Measurements from ENCODE around the gene WDR17.
"Not testable (repeated sequence)": the region's sequence is repeated elsewhere in the genome, so short reads cannot be mapped to it uniquely, and the experiment has no call there.

Gene WDR17

DNA sequence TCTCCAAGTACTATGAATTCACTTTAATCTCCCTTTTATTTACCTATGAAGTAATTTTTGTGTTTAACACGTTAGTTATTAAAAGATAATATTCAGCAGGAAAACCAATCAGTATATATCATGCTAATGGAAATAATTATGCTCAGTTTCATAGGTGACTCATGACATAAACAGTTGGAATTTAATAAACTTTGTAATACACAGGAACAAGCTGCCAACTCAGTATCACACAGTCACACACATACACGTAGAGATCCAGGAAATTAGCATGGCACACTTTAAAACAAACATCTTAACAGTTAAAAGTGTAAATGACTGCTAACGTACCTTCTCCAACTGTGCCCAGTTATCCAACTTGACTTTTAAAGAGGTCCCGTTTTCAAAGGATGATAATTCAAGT, 127.5 kb downstream of the WDR17 start:
- DNase-seq (ENCODE audit: low read depth): peak; percentile 8

DNA sequence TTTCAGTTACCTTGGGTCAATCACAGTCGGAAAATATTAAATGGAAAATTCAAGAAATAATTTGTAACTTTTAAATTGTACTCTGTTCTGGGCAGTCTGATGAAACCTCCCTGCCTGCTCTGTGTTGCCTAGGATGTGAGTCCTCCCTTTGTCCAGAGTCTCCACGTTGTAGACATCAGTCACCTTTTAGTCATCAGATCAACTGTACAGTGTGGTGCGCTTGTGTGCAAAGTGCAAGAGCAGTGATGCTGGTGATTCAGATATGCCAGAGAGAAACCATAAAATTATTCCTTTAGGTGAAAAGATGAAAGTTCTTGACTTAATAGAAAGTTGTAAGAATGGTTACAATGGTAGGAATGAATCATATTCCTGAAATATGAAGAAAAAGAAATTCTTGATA, 128.3 kb downstream of the WDR17 start:
- peak; percentile 62 for DNase-seq (ENCODE audit: low read depth)

DNA sequence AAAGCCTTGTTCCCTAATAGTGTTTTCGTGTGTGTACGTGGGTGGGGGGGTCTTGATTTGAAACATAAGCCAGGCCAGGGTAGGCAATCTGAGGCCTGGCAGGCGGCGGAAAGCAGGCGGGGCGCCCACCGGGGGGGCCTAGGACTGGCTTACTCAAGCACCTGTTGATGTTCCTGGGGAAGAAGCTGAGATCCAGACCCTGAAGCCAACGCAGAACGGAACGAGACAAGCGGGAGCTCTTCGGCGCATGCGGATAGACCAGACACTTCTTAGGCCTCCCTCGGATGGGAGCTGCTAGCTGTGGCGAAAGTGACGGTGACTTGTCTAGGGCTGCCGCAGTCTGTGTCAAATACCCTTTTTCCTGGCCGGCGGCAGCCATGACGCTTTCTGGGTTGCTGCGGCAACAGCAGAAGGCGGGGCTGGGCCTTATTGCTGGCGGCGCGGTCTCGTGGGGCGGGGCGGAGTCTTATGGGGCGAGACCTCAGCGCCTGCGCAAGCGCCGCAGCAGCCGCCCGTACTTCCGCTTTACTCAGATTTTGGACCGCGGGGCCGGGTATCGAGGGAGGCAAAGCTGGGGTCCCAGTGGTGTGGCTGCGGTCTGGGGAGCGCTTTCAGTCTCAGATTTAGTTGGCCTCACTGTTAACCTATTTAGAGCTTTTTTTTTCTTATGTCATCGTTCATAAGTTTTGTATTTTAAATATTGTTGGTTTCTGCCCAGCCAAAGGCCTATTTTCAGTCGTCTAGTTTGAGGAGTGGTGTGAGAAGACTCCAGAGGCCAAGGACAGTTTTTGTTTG, 129.7 kb downstream of the WDR17 start, which contains the start of gene SPATA4:
TSS of gene SPATA4 (minus strand) at position 402 of the 795 bp plus-strand sequence. CDS start at position 379, 23 bp downstream.
- DNase-seq (ENCODE audit: low read depth): peak; percentile 72

DNA sequence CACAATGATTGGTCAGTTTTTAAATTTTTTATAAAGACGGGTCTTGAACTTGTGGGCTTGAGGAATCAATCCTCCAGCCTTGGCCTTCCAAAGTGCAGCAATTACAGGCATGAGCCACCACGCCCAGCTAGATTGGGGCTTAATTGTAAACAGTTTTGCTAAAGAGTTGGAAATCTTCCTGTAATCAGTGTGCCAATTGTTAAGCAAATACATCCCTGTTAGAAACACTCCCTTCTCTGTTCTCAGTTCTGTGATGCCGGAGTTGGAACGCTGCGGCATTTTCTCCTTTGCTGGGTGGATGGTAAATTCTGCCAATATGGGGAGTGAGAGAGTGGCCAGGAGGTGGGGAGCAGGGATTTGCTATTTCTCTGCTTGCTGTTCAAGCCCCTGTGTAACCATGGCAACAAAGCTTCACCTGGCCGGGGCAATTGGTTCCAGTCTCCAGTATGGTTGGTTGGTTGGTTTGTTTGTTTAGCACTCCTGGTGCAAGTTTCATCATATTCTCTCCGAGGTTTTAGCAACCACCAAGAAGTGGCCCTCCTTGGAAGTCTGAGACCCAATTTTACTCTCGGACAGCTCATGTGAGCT, 132.8 kb downstream of the WDR17 start:
- DNase-seq (ENCODE audit: low read depth): no peak

GRCh38 chr4:176205299-176205698, 139.7 kb downstream of the WDR17 start:
- no peak for DNase-seq (ENCODE audit: low read depth)

GRCh38 chr4:176207839-176208238, 142.2 kb downstream of the WDR17 start:
- no peak for DNase-seq (ENCODE audit: low read depth)

GRCh38 chr4:176209535-176209934, 143.9 kb downstream of the WDR17 start:
- DNase-seq (ENCODE audit: low read depth): no peak

DNA sequence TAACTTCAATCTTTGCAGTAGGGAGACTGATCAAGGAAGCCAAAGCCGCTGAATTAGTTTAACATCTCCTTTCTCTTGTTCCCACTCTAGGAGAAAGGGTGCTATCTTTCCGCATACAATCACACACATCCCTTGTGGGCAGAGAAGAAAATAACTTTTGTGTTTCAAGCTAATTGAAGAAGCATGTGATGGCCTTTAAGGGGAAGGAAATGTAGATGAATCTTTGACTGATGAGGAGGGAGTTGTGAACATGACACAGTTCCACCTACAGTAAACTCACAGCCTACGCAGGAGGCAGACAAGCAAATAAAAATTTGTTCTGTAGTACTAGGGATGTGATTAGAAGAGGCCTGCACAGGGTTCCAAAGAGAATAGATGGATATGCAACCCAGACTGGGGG, 144.5 kb downstream of the WDR17 start:
- no peak for DNase-seq (ENCODE audit: low read depth)

GRCh38 chr4:176210579-176211296, 145.1 kb downstream of the WDR17 start:
- DNase-seq (ENCODE audit: low read depth): no peak

DNA sequence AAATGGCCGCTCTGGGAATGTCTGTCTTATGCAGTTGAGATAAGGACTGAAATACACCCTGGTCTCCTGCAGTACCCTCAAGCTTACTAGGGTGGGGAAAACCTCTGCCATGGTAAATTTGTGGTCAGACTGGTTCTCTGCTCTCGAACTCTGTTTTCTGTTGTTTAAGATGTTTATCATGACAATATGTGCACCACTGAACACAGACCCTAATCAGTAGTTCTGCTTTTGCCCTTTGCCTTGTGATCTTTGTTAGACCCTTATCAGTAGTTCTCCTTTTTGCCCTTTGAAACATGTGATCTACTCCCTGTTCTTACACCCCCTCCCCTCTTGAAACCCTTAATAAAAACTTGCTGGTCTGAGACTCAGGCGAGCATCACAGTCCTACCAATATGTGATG, 146.7 kb downstream of the WDR17 start:
- DNase-seq (ENCODE audit: low read depth): not testable (repeated sequence)

GRCh38 chr4:176217510-176217909, 151.9 kb downstream of the WDR17 start:
- DNase-seq (ENCODE audit: low read depth): no peak

DNA sequence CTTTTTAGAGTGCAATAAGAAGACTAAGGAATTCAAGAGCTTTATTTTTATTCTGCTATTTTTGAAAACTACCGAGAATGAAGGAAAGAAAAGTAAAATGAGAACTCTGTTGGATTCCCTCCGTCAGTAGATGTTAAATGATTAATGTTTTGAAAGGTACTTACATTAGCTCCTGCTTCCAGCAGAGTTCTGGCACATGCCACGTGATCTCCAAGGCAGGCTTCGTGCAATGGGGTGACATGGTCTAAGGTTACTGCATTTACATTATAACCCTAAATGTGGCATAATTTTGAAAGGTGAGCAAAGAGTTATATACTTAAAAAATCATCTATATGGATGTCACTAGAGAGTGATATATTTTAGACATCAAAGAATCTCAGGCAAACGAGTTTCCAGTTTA, 156.5 kb downstream of the WDR17 start:
- no peak for DNase-seq (ENCODE audit: low read depth)

DNA sequence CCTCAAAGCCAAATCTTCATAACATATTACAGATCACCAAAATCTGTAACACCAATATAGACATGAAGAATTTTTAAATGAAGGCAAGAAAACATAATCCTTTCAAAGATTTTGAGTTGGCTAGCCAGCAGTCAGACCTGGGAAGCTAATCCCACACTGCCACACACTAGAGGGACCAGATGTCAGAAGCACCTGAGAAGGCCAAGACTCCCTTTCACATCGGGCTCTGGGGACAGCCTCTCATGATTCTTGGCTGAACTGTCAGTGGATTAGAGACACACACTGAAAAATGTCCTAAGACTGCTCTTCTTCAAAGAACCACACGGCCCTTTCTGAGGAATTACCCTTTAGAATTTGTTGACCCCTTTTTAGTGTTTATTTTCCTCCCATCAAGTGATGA, 157.9 kb downstream of the WDR17 start:
- DNase-seq (ENCODE audit: low read depth): no peak

GRCh38 chr4:176226736-176227135, 161.1 kb downstream of the WDR17 start:
- no peak for DNase-seq (ENCODE audit: low read depth)

DNA sequence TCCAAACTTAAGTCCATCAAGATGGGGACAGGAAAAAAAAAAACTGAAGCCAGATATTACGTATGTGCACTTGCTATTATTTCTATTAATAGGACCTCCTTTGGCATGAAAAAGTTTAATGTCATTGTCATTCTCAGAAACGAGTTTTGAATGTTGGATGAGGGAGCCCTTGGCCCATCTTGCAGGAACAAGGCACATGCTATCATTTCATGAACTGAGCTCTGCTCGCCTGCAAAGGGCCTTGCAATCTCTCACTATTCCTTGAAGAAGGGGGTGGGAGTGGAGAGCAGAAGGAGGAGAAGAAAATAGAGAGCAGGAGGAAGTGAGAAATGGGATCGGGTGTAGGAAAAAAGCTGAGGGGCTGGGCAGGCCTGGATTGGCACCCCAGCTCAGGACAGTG, 164.0 kb downstream of the WDR17 start:
- DNase-seq (ENCODE audit: low read depth): no peak
